NB4 (cell line): Measurements from ENCODE around the gene DAAM1.

Experiments used
- DNase-seq: peaks from one replicate; pipeline ENCODE4 v3.0.0; 2010; ENCODE audit warnings: low read depth
- H3K4me3 ChIP-seq: one replicate; pipeline ENCODE4 v1.5.1; 2011; ENCODE audit warnings: mild to moderate bottlenecking, low read depth, low read length, moderate library complexity
- CTCF ChIP-seq: IDR thresholded peaks from one replicate; pipeline ENCODE4 v1.5.1; 2012; ENCODE audit warnings: low read depth, low read length
- MAX ChIP-seq: IDR thresholded peaks from 2 replicates; pipeline ENCODE4 v1.6.1; 2011; ENCODE audit warnings: low read depth, low read length
- MYC ChIP-seq: IDR thresholded peaks from 2 replicates; pipeline ENCODE4 v1.6.1; 2011; ENCODE audit warnings: low read depth, low read length
- POLR2A ChIP-seq: IDR thresholded peaks from 2 replicates; pipeline ENCODE4 v1.6.1; 2011; ENCODE audit warnings: mild to moderate bottlenecking; ENCODE audit not compliant: insufficient read length; ENCODE audit errors: extremely low read depth

Gene DAAM1

GRCh38 chr14:59225281-59225680 is 36.8 kb downstream of the DAAM1 start:
- no peak overlapping the region for H3K4me3 ChIP-seq
- DNase-seq: no peak
- TF ChIP-seq MAX (no peak), CTCF (no peak), POLR2A (no peak), MYC (no peak)

- TF ChIP-seq POLR2A: no peak
- no peak for TF ChIP-seq CTCF
- no peak for TF ChIP-seq MYC
- H3K4me3 ChIP-seq: no peak overlapping the region
- DNase-seq: no peak
These were observed 40.0 kb downstream of the DAAM1 start for GRCh38 chr14:59228421-59228820.

GRCh38 chr14:59229653-59230406 is 41.4 kb downstream of the DAAM1 start:
- TF ChIP-seq CTCF (no peak), MYC (no peak), POLR2A (no peak), MAX (no peak)
- H3K4me3 ChIP-seq: no peak overlapping the region
- DNase-seq: no peak

GRCh38 chr14:59236195-59236594 is 47.7 kb downstream of the DAAM1 start:
- TF ChIP-seq MAX (no peak), MYC (no peak), CTCF (no peak), POLR2A (no peak)
- DNase-seq: no peak
- H3K4me3 ChIP-seq: no peak overlapping the region

- no peak for DNase-seq
- TF ChIP-seq MYC (no peak), POLR2A (no peak), MAX (no peak), CTCF (no peak)
- no peak overlapping the region for H3K4me3 ChIP-seq
These were observed 49.7 kb downstream of the DAAM1 start for GRCh38 chr14:59238216-59238615.

GRCh38 chr14:59239022-59239421 is 50.6 kb downstream of the DAAM1 start:
- TF ChIP-seq MAX (no peak), CTCF (no peak), POLR2A (no peak), MYC (no peak)
- DNase-seq: no peak

More at GRCh38 chr14:59239022-59239421, 50.6 kb downstream of the DAAM1 start:
- H3K4me3 ChIP-seq: no peak overlapping the region
